GM13976 (cell line): ENCODE data around the gene ZNF615.
"Not testable (repeated sequence)": the region's sequence is repeated elsewhere in the genome, so short reads cannot be mapped to it uniquely, and the experiment has no call there.

Experiments
- DNase-seq: peaks from one replicate; pipeline ENCODE4 v3.0.0; 2012; ENCODE audit warnings: low spot score
- in situ Hi-C: fragments of 300-500 bp; cut with MboI; formaldehyde crosslinking; loops from one replicate; pipeline ENCODE4 v1.12.0; 2022; ENCODE audit warnings: low sequenced_read_pairs, mixed read lengths, inconsistent platforms; ENCODE audit not compliant: unreplicated experiment
- TF ChIP-seq, protein P1 (sequence below): IDR thresholded peaks from 2 replicates; pipeline ENCODE4 v1.5.1; 2012; ENCODE audit warnings: borderline replicate concordance, mild to moderate bottlenecking; ENCODE audit not compliant: insufficient read depth; ENCODE audit errors: extremely low read depth, missing control alignments, control extremely low read depth

Gene ZNF615

DNA sequence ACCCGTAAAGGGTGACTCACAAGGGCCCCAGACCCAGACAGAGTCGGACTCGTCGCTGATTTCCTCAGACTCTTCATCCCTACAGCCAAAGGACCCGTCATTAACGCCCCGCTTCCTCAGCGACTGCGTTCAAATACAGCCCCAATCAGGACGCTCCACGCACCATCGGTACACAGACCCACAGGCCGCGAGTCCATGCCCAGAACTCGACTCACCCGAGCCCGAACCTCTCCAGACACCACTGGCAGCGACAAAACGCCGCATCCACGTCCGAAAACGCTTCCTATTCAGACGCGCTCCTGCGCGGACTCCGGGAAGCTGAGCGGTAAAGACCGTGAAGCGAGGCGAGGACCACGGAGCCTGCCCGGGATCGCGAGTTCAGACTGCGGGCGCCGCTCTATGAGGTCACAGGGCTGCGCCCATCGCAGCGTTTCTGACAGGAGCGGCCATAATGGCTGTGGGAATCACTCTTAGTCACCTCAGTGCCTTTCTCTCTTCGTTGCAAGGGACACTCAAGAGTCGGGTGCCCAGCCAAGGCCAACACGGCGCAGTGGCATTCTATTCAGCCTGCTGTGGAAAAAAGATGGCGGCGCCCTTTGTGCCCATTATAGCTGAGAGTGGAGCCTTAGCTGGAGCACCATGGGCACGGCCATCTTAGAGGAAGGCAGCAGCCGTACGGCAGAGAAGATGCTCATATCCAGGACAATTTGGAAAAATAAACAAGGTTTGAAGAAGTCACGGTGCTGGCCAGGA, 20.2 kb upstream of the ZNF615 start, which contains the start of gene ZNF614:
TSS of gene ZNF614 (minus strand) at position 353 of the 753 bp plus-strand sequence. CDS start 2,634 bp downstream, outside the sequence.
- TF ChIP-seq, protein P1, sequence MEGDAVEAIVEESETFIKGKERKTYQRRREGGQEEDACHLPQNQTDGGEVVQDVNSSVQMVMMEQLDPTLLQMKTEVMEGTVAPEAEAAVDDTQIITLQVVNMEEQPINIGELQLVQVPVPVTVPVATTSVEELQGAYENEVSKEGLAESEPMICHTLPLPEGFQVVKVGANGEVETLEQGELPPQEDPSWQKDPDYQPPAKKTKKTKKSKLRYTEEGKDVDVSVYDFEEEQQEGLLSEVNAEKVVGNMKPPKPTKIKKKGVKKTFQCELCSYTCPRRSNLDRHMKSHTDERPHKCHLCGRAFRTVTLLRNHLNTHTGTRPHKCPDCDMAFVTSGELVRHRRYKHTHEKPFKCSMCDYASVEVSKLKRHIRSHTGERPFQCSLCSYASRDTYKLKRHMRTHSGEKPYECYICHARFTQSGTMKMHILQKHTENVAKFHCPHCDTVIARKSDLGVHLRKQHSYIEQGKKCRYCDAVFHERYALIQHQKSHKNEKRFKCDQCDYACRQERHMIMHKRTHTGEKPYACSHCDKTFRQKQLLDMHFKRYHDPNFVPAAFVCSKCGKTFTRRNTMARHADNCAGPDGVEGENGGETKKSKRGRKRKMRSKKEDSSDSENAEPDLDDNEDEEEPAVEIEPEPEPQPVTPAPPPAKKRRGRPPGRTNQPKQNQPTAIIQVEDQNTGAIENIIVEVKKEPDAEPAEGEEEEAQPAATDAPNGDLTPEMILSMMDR = no peak
- in situ Hi-C loops = no loop called here
- peak; percentile 90 for DNase-seq

DNA sequence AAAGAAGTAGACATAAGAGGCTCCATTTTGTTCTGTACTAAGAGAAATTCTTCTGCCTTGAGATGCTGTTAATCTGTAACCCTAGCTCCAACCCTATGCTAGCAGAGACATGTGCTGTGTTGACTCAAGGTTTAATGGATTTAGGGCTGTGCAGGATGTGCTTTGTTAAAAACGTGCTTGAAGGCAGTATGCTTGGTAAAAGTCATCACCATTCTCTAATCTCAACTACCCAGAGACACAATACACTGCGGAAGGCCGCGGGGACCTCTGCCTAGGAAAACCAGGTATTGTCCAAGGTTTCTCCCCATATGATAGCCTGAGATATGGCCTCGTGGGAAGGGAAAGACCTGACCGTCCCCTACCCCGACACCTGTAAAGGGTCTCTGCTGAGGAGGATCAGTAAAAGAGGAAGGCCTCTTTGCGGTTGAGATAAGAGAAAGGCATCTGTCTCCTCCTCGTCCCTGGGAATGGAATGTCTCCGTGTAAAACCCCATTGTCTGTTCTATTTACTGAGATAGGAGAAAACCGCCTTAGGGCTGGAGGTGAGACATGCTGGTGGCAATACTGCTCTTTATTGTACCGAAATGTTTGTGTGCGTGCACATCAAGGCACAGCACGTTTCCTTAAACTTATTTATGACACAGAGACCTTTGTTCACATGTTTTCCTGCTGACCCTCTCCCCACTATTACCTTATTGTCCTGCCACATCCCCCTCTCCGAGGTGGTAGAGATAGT, 18.4 kb upstream of the ZNF615 start:
- DNase-seq, in situ Hi-C loops: not testable (repeated sequence)

DNA sequence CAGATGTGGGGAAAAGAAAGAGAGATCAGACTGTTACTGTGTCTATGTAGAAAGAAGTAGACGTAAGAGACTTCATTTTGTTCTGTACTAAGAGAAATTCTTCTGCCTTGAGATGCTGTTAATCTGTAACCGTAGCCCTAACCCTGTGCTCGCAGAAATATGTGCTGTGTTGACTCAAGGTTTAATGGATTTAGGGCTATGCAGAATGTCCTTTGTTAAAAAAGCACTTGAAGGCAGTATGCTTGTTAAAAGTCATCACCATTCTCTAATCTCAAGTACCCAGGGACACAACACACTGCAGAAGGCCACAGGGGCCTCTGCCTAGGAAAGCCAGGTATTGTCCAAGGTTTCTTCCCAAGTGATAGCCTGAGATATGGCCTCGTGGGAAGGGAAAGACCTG, 16.5 kb upstream of the ZNF615 start:
- in situ Hi-C loops, DNase-seq: not testable (repeated sequence)

DNA sequence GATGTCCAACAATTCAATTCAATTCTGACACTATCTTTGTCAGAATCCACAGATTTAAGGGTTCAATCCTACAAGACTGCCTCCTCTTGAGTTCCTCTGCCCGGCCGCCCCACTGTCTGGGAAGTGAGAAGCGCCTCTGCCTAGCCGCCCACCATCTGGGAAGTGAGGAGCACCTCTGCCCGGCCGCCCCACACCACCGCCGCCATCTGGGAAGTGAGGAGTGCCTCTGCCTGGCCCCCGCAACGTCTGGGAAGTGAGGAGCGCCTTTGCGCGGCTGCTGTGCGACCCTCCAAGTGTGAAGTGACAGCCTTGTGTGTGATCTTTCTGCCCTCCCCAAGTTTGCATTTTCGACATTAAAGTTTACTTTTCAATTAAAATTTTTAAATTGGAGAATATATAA, 14.2 kb upstream of the ZNF615 start:
- in situ Hi-C loops = no loop called here
- TF ChIP-seq, protein P1 = no peak
- DNase-seq = no peak

DNA sequence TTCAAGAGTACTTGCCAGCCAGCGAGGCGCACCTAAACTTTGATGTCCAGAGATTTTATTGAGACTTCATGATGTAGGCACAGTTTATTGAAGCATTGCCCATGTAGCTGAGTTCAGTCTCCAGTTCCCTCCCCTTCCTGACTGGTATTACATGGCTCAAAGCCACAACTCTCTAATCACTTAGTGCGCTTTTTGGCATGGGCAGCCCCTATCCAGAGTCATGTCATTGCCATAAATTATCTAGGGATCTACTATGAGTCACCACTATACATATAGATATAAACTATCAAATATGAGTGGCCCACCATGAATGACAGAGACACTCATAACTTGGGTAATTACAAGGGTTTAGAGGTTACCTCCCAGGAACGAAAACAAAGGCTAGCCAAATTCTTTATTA, 12.5 kb upstream of the ZNF615 start:
- in situ Hi-C loops = no loop called here
- no peak for DNase-seq
- TF ChIP-seq, protein P1 = no peak

DNA sequence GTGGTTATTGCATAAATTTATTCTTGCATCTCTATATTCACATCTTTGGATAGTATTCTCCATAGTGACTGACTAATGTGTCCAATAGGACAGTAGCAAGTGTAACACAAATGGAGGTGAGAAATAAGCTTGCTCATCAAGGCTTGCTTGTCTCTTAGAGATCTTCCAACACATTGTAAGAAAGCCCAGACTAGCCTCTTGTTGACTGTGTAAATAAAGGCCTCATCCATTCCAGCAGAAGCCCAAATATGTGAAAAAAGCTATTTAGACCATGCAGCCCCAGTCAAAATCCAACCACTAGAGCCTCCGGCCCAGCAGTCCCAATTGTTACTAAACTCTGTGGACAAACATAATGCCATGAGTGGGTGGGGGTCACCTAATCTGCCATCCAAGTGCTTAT, 2.7 kb upstream of the ZNF615 start:
- in situ Hi-C loops = no loop called here
- DNase-seq = no peak
- TF ChIP-seq, protein P1 = no peak

DNA sequence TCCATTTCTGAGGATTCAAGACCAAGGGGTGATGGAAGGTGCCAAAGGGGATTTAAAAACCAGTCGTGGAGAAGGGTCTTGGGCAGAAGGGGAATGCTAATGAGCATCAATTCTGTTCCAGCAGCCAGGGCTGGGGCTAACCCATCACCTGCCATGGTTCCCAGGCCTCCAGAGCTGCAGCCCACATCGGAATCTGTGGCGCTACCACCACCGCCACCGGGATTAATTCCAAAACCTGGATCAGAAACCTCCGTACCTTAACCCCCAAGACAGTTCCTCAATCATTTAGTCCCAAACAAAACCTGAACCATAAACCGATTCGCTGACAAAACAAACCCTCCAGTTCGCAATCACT, 583 bp downstream of the ZNF615 start:
- in situ Hi-C loops = no loop called here
- DNase-seq = no peak
- TF ChIP-seq, protein P1 = no peak
